Measurements from ENCODE around the gene TMEM147.
A peak's percentile ranks its signal among the peaks of the same experiment; 100 is the strongest.

TMEM147 gene, protein sequence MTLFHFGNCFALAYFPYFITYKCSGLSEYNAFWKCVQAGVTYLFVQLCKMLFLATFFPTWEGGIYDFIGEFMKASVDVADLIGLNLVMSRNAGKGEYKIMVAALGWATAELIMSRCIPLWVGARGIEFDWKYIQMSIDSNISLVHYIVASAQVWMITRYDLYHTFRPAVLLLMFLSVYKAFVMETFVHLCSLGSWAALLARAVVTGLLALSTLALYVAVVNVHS

DNA sequence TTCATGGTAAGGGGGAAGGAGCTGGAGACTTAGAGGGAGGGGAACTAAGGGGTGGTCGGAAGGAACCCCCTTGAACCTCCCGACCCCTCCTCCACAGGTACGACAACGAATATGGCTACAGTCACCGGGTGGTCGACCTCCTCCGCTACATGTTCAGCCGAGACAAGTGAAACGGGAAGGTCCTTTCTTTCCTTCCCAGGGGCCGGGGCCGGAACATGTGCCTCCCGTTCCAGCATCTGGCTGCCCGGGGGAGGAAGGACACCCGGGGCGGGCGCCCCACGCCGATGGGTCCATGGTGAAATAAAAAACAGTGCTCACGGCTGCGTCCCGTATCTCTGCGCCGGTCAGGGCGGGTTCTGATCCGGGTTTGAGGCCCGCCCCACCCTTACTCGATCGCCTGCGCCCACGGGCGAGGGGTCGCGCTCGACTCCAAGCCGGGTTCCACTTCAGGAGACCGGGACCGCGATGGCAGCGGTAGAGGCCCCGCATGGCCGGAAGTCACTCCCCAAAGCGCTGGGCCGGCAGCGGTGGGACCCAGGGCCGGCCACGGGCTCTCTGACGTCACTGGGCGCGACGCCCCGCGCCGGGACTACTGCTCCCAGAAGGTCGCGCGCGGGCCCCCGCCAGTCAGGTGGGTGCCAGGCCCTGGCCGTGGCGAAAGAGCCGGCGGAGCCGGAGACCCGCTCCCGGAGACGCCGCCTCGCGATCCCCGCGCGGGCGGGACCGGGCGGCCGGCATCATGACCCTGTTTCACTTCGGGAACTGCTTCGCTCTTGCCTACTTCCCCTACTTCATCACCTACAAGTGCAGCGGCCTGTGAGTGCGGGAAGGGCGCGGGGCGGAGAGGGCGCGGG is at the start of gene TMEM147:
TMEM147 (plus strand) TSS at position 626 of the 854 bp plus-strand sequence; CDS start at position 740, 114 bp downstream.
- DNase-seq = peak; percentile 86

- no peak for DNase-seq
Measured at GRCh38 chr19:35497406-35497805, 48.0 kb upstream of the TMEM147 start.

DNA sequence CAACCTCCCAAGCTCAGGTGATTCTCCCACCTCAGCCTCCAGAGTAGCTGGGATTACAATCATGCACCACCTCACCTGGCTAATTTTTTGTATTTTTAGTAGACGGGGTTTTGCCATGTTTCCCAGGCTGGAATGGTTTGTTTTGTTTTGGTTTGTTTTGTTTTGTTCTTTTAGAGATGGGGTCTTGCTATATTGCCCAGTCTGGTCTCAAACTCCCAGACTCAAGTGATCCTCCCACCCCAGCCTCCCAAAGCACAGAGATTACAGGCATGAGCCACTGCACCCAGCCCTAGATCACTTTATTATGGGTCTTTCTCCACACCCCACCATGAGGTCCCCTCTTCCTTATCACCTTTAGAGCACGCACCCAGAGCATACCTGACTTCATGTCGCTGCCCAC is 47.2 kb upstream of the TMEM147 start:
- DNase-seq = no peak

DNA sequence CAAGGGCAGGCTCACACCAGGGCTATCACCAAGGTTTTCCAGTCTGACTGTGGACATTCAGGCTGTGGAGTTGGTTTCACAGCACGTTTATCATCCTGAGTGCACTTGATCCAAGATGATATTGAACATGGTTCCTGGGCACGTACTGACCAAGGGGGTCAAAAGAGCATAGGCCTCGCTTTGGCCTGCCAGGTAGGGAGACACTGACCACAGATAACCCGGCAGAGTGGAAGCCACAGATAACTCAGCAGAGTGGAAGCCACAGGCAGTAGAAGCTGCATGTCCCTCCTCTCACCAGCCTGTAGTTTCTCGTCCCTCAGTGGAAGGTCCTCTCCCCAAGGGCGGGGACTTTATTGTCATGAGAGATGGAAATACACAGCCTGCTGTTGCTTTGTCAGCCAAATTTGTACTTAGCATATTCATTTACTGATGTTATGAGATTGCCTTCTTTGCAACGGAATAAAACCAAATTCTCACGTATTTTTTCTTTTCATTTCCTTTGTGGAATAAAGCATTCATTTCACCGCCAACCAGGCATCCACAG is 46.4 kb upstream of the TMEM147 start:
- no peak for DNase-seq

- no peak for DNase-seq
Measured at GRCh38 chr19:35500611-35501010, 44.8 kb upstream of the TMEM147 start.

DNA sequence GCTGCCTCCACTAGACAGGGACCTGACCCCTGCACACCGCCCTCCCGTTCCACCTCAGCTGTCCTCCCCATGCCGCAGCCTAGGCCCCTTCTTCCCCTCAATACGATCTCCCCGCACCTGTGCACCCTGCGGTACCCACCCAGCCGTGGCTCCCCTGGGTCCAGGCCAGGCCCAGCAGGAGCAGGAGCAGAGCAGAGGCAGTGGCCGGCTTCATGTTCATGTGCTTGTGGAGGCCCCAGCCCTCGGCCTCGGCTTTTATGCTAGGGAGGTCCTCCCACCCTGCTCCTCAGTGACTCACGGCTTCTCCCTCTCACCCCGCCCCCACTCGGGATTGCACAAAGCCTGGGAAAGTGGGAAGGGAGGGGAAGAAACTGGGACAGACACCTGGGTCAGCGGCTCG is 43.7 kb upstream of the TMEM147 start:
- DNase-seq = no peak

GRCh38 chr19:35502751-35503150 is 42.7 kb upstream of the TMEM147 start:
- DNase-seq = no peak

DNA sequence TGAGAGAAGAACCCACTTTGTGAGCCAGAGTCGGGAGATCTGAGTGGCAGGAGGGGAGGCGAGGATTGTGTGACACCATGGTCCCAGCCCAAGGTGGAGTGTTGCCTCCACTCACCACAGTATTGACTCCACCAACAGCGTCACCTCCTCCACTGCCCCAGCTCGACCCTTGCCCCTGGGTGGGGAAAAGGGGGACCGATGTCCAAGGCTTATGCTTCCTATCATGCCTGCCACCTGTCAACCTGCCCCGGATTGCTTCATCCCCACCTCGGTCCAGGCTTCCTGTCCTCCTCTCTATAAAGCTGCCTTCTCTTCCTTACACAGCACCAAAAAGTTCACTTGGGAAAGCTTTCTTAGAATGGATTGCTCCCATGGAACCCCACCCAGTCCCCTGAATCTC is 39.4 kb upstream of the TMEM147 start:
- DNase-seq = no peak

GRCh38 chr19:35507561-35507960 is 37.9 kb upstream of the TMEM147 start:
- no peak for DNase-seq

DNA sequence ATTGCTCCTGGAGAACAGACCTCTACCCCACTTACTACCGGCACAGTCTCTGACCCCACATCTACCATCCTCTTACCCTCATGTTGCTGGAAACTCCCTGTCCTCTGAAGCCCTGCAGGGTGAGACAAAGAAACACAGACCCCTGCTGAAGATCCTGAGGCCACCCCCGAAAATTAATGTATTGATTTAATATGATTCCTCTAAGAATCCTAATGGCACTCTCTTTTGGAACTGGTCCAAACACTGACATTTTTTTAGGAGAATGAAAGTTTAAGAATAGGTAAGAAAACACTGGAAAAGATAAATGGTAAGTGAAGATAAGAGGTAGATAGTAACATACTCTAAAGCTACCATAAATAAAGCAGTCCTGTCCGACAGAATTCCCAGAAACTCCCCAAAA is 37.3 kb upstream of the TMEM147 start:
- DNase-seq = no peak

DNA sequence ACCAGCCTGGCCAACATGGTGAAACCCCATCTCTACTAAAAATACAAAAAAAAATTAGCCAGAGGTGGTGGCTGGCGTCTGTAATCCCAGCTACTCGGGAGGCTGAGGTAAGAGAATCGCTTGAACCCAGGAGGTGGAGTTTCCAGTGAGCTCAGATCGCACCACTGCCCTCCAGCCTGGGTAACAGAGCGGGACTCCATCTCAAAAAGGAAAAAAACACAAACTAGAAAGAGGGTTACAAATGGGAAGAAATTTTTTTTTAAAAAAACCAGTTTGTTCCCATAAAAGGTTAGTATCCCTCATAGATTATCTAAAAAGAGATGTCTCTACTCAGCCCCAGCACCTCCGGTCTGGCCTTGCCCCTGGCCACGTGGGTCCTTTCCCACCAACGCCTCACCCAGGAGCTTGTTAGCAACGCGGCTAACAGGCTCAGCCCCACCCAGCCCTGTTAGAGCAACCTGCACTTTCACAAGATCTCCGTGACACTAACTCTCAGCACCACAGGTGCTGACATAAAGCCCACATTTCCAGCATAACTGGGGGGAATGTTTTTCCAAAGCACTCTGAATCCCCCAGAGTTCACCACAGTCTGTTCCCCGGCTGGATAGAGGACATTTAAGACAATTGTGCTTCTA is 36.3 kb upstream of the TMEM147 start:
- DNase-seq = no peak

DNA sequence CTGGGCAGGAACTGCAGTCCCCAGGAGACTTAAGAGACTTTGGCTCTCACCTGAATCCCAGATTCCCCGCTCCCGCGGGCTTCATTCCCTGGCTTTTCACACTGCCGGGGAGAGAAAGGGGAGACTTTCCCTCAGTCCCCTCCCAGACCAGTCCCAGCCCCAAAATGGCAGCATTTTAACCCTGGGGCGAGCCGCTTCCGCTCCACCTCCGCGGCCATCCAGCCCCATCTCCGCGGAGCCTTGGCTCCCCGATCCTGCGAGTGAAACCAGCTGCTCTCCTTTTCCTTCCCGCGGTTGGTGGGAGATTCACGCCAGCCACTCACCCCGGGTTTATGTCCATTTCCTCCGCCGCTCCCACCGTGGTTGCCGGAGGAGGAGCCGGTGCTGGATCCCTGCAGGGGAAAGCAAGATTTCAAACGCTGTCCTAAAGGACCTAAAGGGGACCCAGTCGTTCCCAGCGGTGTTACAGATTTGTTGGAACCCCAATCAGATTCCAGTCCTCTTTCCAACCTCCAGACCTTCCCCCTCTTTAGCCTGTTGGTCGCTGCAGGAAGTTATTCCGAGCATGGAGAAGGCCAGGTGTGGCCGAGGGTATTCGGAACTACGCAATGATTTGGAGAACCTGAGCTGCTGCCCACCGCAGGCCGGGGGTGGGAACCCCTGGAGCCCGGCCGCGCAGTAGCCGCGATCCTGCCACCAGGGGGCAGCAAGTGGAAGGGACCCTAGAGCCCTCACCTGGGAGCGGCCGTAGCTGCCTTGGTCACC is 35.4 kb upstream of the TMEM147 start:
- DNase-seq = peak; percentile 39

- DNase-seq = no peak
Measured at GRCh38 chr19:35510626-35510964, 34.8 kb upstream of the TMEM147 start.

DNA sequence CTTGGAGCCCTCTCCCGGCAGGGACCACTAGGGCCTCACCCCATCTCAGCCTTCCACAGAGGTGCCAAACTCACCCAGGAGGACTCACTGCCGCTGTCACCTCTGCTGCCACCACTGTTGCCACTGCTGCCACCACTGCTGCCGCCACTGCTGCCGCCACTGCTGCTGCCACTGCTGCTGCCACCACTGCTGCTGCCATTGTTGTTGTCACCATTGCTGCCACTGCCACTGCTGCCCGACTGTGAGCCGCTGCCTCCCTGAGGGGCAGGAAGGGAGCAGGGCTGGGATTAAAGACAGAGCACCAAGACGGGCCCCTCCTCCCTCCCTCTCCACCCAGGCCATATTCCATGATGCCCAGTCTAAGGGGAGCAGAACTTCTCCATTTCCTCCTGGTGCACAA is 34.1 kb upstream of the TMEM147 start:
- DNase-seq = no peak

GRCh38 chr19:35512831-35513627 is 32.4 kb upstream of the TMEM147 start:
- DNase-seq = no peak

- no peak for DNase-seq
Measured at GRCh38 chr19:35513628-35514281, 31.7 kb upstream of the TMEM147 start, which contains the start of gene DMKN. Gene DMKN, minus strand, starts transcription at chr19:35513649. Its CDS starts 174 bp downstream, at chr19:35513475.

- DNase-seq = no peak
Measured at GRCh38 chr19:35514282-35514809, 31.1 kb upstream of the TMEM147 start.

GRCh38 chr19:35516310-35516709 is 29.1 kb upstream of the TMEM147 start:
- no peak for DNase-seq

DNA sequence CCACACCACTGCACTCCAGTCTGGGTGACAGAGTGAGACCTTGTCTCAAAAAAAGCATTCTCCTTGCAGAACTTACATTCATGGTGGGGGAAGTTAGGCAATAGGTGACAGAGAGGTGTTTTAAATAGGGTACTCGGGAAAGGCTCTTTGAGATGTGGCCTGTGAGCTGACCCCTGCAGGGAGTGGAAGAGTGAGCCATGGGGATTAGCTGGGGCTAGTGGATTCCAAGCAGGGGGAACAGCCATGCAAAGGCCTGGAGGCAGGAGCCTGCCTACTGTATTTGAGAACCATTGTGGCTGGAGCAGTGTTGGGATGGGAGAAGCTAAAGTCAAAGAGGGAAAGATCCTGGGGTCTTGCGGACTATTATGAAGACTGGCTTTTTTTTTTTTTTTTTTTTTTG is 28.1 kb upstream of the TMEM147 start:
- DNase-seq = no peak

DNA sequence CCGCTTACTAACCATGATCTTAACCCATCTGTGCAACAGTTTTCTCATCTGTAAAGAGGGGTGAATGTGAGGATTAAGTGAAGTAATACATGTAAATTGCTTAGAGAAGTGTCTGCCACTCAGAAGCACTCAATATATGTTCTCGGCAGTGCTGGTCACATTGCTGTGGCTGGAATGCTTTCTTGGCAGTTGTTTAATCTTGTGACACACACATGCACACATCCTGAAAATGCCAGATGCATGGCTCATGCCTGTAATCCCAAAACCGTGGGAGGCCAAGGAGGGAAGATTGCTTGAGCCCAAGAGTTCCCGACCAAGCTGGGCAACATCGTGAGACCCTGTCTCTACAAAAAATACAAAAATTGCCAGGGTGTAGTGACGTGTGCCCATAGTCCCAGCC is 27.1 kb upstream of the TMEM147 start:
- no peak for DNase-seq

- DNase-seq = no peak
Measured at GRCh38 chr19:35519291-35519690, 26.1 kb upstream of the TMEM147 start.
